Heart right ventricle (tissue), 16 donors: ENCODE data around the gene DGCR6. TPM values are rescaled to one million over a fixed set of nuclear protein-coding genes. Genes with fewer than 3 reads are reported as not detected.
"Not testable (repeated sequence)": the region's sequence is repeated elsewhere in the genome, so short reads cannot be mapped to it uniquely, and the experiment has no call there.

Experiments used
- ATAC-seq, 8 donors: fragments of 200-7000 bp; cut with Tn5 transposase; one replicate each; pipeline ENCODE4 v1.9.1; 2020; ENCODE audit warnings: mild to moderate bottlenecking in 8 of 8, moderate library complexity in 8 of 8, moderate number of reproducible peaks in 1 of 8
- DNase-seq, 2 donors: peaks; one replicate each; pipeline ENCODE4 v3.0.0-alpha.2; 2020
- H3K27ac ChIP-seq, 10 donors: fragments of 200-600 bp; sonication (generic) in 2 of 10; one replicate each; pipeline versions ENCODE4 v1.5.0 to v1.8.0; 2020 to 2022; ENCODE audit warnings: mild to moderate bottlenecking in 3 of 10
- H3K27me3 ChIP-seq, 7 donors: fragments of 200-600 bp; one replicate each; pipeline ENCODE4 v1.8.0; 2021 to 2022; ENCODE audit warnings: mild to moderate bottlenecking in 2 of 7
- H3K36me3 ChIP-seq, 9 donors: fragments of 200-600 bp; sonication (generic) in 1 of 9; one replicate each; pipeline versions ENCODE4 v1.5.0 to v1.8.0; 2020 to 2022; ENCODE audit warnings: mild to moderate bottlenecking in 2 of 9
- H3K4me1 ChIP-seq, 9 donors: fragments of 200-600 bp; sonication (generic) in 1 of 9; one replicate each; pipeline versions ENCODE4 v1.5.0 to v1.8.0; 2020 to 2022; ENCODE audit warnings: mild to moderate bottlenecking in 4 of 9
- H3K4me3 ChIP-seq, 10 donors: fragments of 200-600 bp; sonication (generic) in 2 of 10; one replicate each; pipeline versions ENCODE4 v1.5.0 to v1.8.0; 2020 to 2022; ENCODE audit warnings: mild to moderate bottlenecking in 7 of 10, moderate library complexity in 2 of 10
- H3K9me3 ChIP-seq, 11 donors: fragments of 200-600 bp in 10 of 11; sonication (generic) in 2 of 11; one replicate each; pipeline versions ENCODE4 v1.5.0 to v1.8.0; 2013 to 2022; ENCODE audit warnings: mild to moderate bottlenecking in 2 of 11, control low read depth in 1 of 11, moderate library complexity in 1 of 11
- WGBS, 2 donors: extraction: QIAGEN DNeasy Blood & Tissue Kit; methylation state at CpG; one replicate each; pipeline ENCODE4 v1.1.7; 2013; ENCODE audit warnings: inconsistent platforms in 1 of 2; 5-methylcytosine and 5-hydroxymethylcytosine counted together
- intact Hi-C, 10 donors: fragments of 100-400 bp; cut with DNase I; formaldehyde crosslinking; loops; one replicate each; pipeline versions ENCODE4 v1.11.1 to v1.14.2; 2022
- polyA plus RNA-seq, 2 donors: library from polyadenylated mRNA; stranded (reverse); fragments of 200-250 nt; gene quantifications; one replicate each; pipeline ENCODE4 v1.2.3, GENCODE V29; 2013
- total RNA-seq, 10 donors: library from RNA; stranded (reverse); fragmentation: NEBNext Ultra II Directional in 3 of 10; extraction: Animal tissue kit (Norgen Biotek cat#: 25700) in 3 of 10; gene quantifications; one replicate each; pipeline versions ENCODE4 v1.2.1 to v1.2.4, GENCODE V29; 2021 to 2023
- TF ChIP-seq, protein P1 (sequence below), 9 donors: fragments of 200-600 bp; sonication (generic) in 2 of 9; IDR thresholded peaks; one replicate each; pipeline versions ENCODE4 v1.5.0 to v1.8.0; 2021 to 2022; ENCODE audit warnings: antibody characterized with exemption in 9 of 9, mild to moderate bottlenecking in 5 of 9, moderate library complexity in 1 of 9
- donor health status: Arrhythmogenic right ventricular cardiomyopathy.
- donor health status: ischemic (EF 13 %, LVEDD 7.1; RV severe dilation, severe dysfunction).
- donor health status: healthy with polysubstance abuse.
- donor health status: DM: no; HTN: yes; CAD: no.
- donor health status: DM: no; HTN: no; CAD: no.
- donor health status: ischemic (EF 25% LVEDD 6.9; RV normal size, moderate dysfunction).
- donor health status: ischemic (EF 25% LVEDD 5.7; RV mildly dilated, moderate dysfunction).
- donor health status: healthy.
- donor health status: DM: yes; HTN: yes; CAD: no.
- donor health status: Ischemic cardiomyopathy.
- donor health status: ischemic (EF 35%, LVEDD 5.7; RV mildly dilated, moderate dysfunction).
- donor health status: nonischemic (EF 11% LVEDD 7.7; RV severe dilation, severe dysfunction).
- donor health status: DM: yes; HTN: yes; CAD: no.
- donor health status: PGD.
- donor health status: ischemic (EF 29% LVEDD 5.4; RV normal size, mild dysfunction).
- donor health status: nonischemic (EF 23%, LVEDD 6.1; RV moderate dilation, normal function).

The DGCR6 gene
- total and polyA plus RNA-seq, 12 donors: 4.4 to 17.5 (median 8.0) TPM

- Histone ChIP-seq H3K27me3 (peaks cover 0 to 11% (median 3%) of the 10 kb centered on the region in 7 donors), H3K9me3 (no peaks in the 10 kb centered on the region), H3K27ac (no peak overlapping the region), H3K4me3 (no peak overlapping the region), H3K36me3 (no peaks in the 10 kb centered on the region), H3K4me1 (no peaks in the 10 kb centered on the region)
- whole genome bisulfite sequencing, 2 donors: 83% methylated on average over 15 of the region's 15 CpGs
- ATAC-seq (peak in 3 of 8 donors; percentile 5 to 16 (median 9)), DNase-seq (no peak)
- intact Hi-C loops: no loop called here
- TF ChIP-seq, protein P1, sequence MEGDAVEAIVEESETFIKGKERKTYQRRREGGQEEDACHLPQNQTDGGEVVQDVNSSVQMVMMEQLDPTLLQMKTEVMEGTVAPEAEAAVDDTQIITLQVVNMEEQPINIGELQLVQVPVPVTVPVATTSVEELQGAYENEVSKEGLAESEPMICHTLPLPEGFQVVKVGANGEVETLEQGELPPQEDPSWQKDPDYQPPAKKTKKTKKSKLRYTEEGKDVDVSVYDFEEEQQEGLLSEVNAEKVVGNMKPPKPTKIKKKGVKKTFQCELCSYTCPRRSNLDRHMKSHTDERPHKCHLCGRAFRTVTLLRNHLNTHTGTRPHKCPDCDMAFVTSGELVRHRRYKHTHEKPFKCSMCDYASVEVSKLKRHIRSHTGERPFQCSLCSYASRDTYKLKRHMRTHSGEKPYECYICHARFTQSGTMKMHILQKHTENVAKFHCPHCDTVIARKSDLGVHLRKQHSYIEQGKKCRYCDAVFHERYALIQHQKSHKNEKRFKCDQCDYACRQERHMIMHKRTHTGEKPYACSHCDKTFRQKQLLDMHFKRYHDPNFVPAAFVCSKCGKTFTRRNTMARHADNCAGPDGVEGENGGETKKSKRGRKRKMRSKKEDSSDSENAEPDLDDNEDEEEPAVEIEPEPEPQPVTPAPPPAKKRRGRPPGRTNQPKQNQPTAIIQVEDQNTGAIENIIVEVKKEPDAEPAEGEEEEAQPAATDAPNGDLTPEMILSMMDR (IDR thresholded peaks at IDR 0.05): no peak
Observed at GRCh38 chr22:18954990-18955571, 49.0 kb downstream of the DGCR6 start.

GRCh38 chr22:18955696-18956095 is 49.6 kb downstream of the DGCR6 start:
- Histone ChIP-seq H3K4me3 (no peak overlapping the region), H3K9me3 (no peaks in the 10 kb centered on the region), H3K4me1 (no peaks in the 10 kb centered on the region), H3K27ac (no peak overlapping the region), H3K27me3 (peaks cover 0 to 6% (median 3%) of the 10 kb centered on the region in 7 donors), H3K36me3 (no peaks in the 10 kb centered on the region)
- intact Hi-C loops: no loop called here
- no peak for ATAC-seq
- TF ChIP-seq, protein P1 (IDR thresholded peaks at IDR 0.05): no peak
- DNase-seq: no peak
- 85 to 91% methylated on average over 10 of the region's 10 CpGs for WGBS, 2 donors

GRCh38 chr22:18956121-18956895 is 50.2 kb downstream of the DGCR6 start:
- 70 to 71% methylated on average over 15 of the region's 15 CpGs for WGBS, 2 donors
- ATAC-seq, H3K27ac ChIP-seq, intact Hi-C loops, H3K9me3 ChIP-seq, H3K4me1 ChIP-seq, H3K36me3 ChIP-seq, H3K4me3 ChIP-seq, H3K27me3 ChIP-seq, DNase-seq: not testable (repeated sequence)

DNA sequence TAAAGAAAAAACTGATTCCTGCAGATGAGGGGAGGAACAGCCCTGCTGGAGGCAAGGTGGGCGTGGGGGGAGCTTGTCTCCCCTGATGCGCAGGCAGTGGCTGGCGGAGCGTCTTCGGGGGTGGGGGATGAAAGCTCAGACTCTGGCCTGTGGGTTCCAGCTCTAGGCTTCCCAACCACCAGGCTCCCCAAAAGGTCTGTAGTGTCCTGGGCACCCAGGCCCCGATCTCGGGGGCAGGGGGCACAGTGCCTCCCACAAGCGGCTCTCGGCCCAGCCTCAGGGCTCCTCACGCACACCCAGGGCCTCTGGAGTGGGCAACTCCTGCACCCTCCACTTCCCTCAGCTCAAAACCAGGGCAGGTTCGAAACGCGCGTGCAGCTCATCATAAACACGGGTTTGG is 50.8 kb downstream of the DGCR6 start:
- H3K36me3 ChIP-seq, H3K4me3 ChIP-seq, H3K9me3 ChIP-seq, ATAC-seq, DNase-seq, H3K4me1 ChIP-seq, H3K27ac ChIP-seq, H3K27me3 ChIP-seq, intact Hi-C loops: not testable (repeated sequence)
- WGBS, 2 donors: 73 to 78% methylated on average over 15 of the region's 15 CpGs

GRCh38 chr22:18957621-18958320 is 51.7 kb downstream of the DGCR6 start:
- WGBS, 2 donors: 74 to 83% methylated on average over 14 to 15 of the region's 18 CpGs
- H3K4me3 ChIP-seq, ATAC-seq, DNase-seq, H3K27me3 ChIP-seq, intact Hi-C loops, H3K36me3 ChIP-seq, H3K4me1 ChIP-seq, H3K9me3 ChIP-seq, H3K27ac ChIP-seq: not testable (repeated sequence)

DNA sequence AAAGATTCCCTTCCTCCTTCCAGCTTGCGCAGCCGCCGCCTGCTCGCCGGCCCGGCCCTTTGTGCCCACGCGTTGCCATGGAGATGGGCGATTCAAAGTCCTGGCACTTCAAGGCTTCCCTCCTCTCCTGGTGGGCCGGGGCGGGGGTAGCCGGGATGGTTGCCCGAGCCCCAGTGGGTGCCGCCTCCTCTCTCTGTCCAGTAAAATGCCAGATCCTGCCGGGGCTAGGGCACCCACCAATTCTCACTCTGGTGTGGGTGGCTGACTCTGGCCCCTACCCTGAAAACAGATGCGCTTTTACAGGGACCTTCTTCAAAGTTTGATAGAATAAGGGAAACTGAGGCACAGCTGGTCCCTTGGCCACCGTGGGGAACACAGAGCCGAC is 52.2 kb downstream of the DGCR6 start:
- ATAC-seq, H3K27me3 ChIP-seq, H3K27ac ChIP-seq, H3K9me3 ChIP-seq, H3K4me1 ChIP-seq, H3K36me3 ChIP-seq, intact Hi-C loops, DNase-seq, H3K4me3 ChIP-seq: not testable (repeated sequence)
- 86 to 90% methylated on average over 15 to 18 of the region's 18 CpGs for WGBS, 2 donors

DNA sequence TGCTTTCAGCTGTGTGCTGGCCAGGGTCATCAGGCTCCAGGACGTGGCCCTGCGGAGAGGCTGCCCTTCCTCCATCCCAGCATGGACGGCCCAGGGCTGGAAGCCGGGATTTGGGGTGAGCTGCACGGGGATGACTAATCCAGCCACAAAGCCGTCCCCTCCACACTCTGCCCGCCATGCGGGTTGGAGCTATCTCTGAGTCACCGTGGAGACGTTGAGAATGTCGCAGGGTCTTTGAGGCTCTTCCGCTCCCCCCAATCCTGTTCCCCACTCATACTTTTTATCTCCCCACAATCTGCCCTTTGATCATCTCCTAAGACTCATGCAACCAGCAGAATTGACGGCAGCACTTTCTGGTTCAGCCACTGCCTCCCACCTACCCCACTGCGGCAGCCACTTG is 52.6 kb downstream of the DGCR6 start:
- H3K4me3 ChIP-seq, DNase-seq, H3K4me1 ChIP-seq, H3K36me3 ChIP-seq, H3K27ac ChIP-seq, H3K27me3 ChIP-seq, ATAC-seq, intact Hi-C loops, H3K9me3 ChIP-seq: not testable (repeated sequence)
- 60 to 65% methylated on average over 14 of the region's 14 CpGs for WGBS, 2 donors

DNA sequence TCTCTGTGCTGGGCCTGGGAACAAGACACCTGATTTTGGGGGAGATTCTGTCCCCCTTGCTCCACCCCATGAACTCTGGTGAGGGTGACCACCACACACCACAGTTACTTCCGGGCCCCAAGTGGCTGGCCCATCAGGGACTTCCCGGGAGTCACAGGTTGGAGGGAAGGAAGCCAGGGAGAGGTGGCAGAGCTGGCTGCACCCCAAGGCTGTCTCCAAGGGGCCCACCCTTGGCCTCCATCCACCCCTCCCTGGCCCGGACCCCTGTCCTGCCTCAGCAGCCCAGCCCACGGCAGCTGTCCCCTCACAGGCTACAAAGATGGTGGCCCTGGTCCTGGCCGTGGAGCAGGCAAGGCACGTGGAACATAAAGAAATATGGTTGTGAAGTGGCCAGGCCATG is 53.1 kb downstream of the DGCR6 start:
- H3K36me3 ChIP-seq, DNase-seq, H3K27ac ChIP-seq, H3K4me1 ChIP-seq, H3K27me3 ChIP-seq, H3K9me3 ChIP-seq, H3K4me3 ChIP-seq, ATAC-seq, intact Hi-C loops: not testable (repeated sequence)
- 65 to 78% methylated on average over 6 of the region's 6 CpGs for WGBS, 2 donors

DNA sequence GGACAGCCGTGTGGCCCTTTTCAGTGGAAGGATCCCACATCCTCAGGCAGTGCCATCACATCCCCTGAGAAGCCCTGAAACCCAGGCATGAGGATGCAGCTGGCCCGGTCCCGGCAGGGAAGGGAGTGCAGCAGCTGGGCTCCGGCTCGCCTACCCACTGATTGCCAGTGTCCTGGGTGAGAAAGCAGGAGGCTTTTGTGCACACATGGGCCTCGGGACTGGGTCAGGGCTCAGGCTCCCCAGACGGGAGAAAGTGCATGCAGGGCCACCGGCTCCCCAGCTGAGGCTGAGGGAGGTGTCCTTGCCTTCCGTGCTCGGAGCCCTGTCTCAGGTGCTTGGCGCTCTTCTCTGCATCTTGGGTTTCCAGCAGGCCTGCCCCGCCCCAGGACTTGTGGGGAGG is 53.6 kb downstream of the DGCR6 start:
- H3K27ac ChIP-seq, ATAC-seq, H3K4me3 ChIP-seq, H3K36me3 ChIP-seq, H3K9me3 ChIP-seq, intact Hi-C loops, DNase-seq, H3K4me1 ChIP-seq, H3K27me3 ChIP-seq: not testable (repeated sequence)
- whole genome bisulfite sequencing, 2 donors: 77% methylated on average over 10 to 11 of the region's 12 CpGs
